Breast epithelium (tissue), 4 donors: Measurements from ENCODE around the gene CPPED1. TPM values are rescaled to one million over a fixed set of nuclear protein-coding genes. Genes with fewer than 3 reads are reported as not detected.

Experiments
- DNase-seq, 2 donors: peaks; one replicate each; pipeline ENCODE4 v3.0.0-alpha.2; 2019; ENCODE audit warnings: low spot score in 2 of 2
- H3K27ac ChIP-seq, 2 donors: fragments of 200-600 bp; sonication (generic) in 1 of 2; one replicate each; pipeline ENCODE4 v1.5.1; 2016 to 2019; ENCODE audit warnings: mild to moderate bottlenecking in 1 of 2
- H3K27me3 ChIP-seq, 2 donors: fragments of 200-600 bp; sonication (generic) in 1 of 2; one replicate each; pipeline versions ENCODE4 v1.5.1 to v1.6.0; 2017 to 2019; ENCODE audit warnings: control low read depth in 1 of 2, mild to moderate bottlenecking in 1 of 2
- H3K36me3 ChIP-seq: fragments of 200-600 bp; one replicate; pipeline ENCODE4 v1.5.1; 2019
- H3K4me1 ChIP-seq, 2 donors: fragments of 200-600 bp; sonication (generic); one replicate each; pipeline ENCODE4 v1.5.1; 2016 to 2019; ENCODE audit warnings: control low read depth in 1 of 2
- H3K4me3 ChIP-seq, 3 donors: fragments of 200-600 bp; sonication (generic); 1 replicate in 2 of 3; 2 replicates in 1 of 3; pipeline ENCODE4 v1.5.1; 2016 to 2019; ENCODE audit warnings: mild to moderate bottlenecking in 3 of 3, moderate library complexity in 2 of 3
- H3K9me3 ChIP-seq, 2 donors: fragments of 200-600 bp; sonication (generic) in 1 of 2; one replicate each; pipeline ENCODE4 v1.5.1; 2016 to 2019; ENCODE audit warnings: control low read depth in 1 of 2
- CTCF ChIP-seq, 3 donors: fragments of 450-650 bp; IDR thresholded peaks; one replicate each; pipeline ENCODE4 v1.5.1; 2016 to 2017; ENCODE audit warnings: antibody characterized with exemption in 3 of 3, mild to moderate bottlenecking in 3 of 3, moderate library complexity in 3 of 3
- POLR2A ChIP-seq: fragments of 450-650 bp; IDR thresholded peaks from one replicate; pipeline ENCODE4 v1.6.1; 2016; ENCODE audit warnings: antibody characterized with exemption, mild to moderate bottlenecking, moderate library complexity
- POLR2AphosphoS5 ChIP-seq, 3 donors: sonication (generic); formaldehyde crosslinking; IDR thresholded peaks; one replicate each; pipeline ENCODE4 v1.6.1; 2017; ENCODE audit warnings: antibody characterized with exemption in 3 of 3
- intact Hi-C: fragments of 100-400 bp; cut with DNase I; formaldehyde crosslinking; loops from one replicate; pipeline ENCODE4 v1.15.1; 2023; ENCODE audit warnings: low total_unique reads
- total RNA-seq, 3 donors: library from RNA; depleted of rRNA; stranded (reverse); fragments of >200 nt; gene quantifications; one replicate each; pipeline ENCODE4 v1.1.0, GENCODE V29; 2016

CPPED1 gene
- total RNA-seq, 3 donors from 2014 or later: 9.2 to 23.0 (median 16.4) TPM

- intact Hi-C loops: no loop called here
- H3K27me3 ChIP-seq: no peaks in the 10 kb centered on the region
- no peak for DNase-seq
These were observed 192.6 kb downstream of the CPPED1 start for GRCh38 chr16:12611006-12611477.

GRCh38 chr16:12609937-12610699 lies 193.6 kb downstream of the CPPED1 start:
- no peaks in the 10 kb centered on the region for H3K36me3 ChIP-seq
- TF ChIP-seq CTCF (IDR thresholded peaks at IDR 0.05): no peak
- no peak for TF ChIP-seq POLR2AphosphoS5 (IDR thresholded peaks at IDR 0.05)
- TF ChIP-seq POLR2A: no peak
- intact Hi-C loops: loop anchor here (10.0 kb wide), 1 partner anchor 1285 kb away; no protein-coding TSS in a partner anchor
- H3K27me3 ChIP-seq: no peaks in the 10 kb centered on the region
- H3K27ac ChIP-seq: no peak overlapping the region
- no peak overlapping the region for H3K4me3 ChIP-seq
- H3K9me3 ChIP-seq: no peaks in the 10 kb centered on the region
- H3K4me1 ChIP-seq: no peaks in the 10 kb centered on the region
- no peak for DNase-seq

More at GRCh38 chr16:12611006-12611477, 192.6 kb downstream of the CPPED1 start:
- Histone ChIP-seq H3K4me1 (no peaks in the 10 kb centered on the region), H3K36me3 (no peaks in the 10 kb centered on the region), H3K27ac (no peak overlapping the region), H3K4me3 (no peak overlapping the region), H3K9me3 (no peaks in the 10 kb centered on the region)
- TF ChIP-seq CTCF (IDR thresholded peaks at IDR 0.05) (no peak), POLR2AphosphoS5 (IDR thresholded peaks at IDR 0.05) (no peak), POLR2A (no peak)

Other genes with a start within 250 kb of the CPPED1 start
- 1 to 10 TPM in 1 of 3 donors, under 1 TPM in 1, not detected in 1; 0.33 to 4.1 TPM for gene SHISA9, start 97.7 kb upstream of the CPPED1 start, total RNA-seq